ENCODE data around the gene FBLN2. TPM values are rescaled to one million over a fixed set of nuclear protein-coding genes. Genes with fewer than 3 reads are reported as not detected.

Gene FBLN2
- total RNA-seq, 1 donor = 0.73 TPM

GRCh38 chr3:13508496-13508895 is 40.4 kb upstream of the FBLN2 start:
- Histone ChIP-seq H3K4me3 (ENCODE audit: low read length) (no peak overlapping the region), H3K9me3 (ENCODE audit: low read depth, low read length) (no peaks in the 10 kb centered on the region), H3K4me1 (ENCODE audit: insufficient read depth, low read length) (no peaks in the 10 kb centered on the region), H3K27me3 (ENCODE audit: insufficient read depth, low read length) (no peaks in the 10 kb centered on the region)

- Histone ChIP-seq H3K9me3 (ENCODE audit: low read depth, low read length) (no peaks in the 10 kb centered on the region), H3K4me1 (ENCODE audit: insufficient read depth, low read length) (no peaks in the 10 kb centered on the region), H3K27me3 (ENCODE audit: insufficient read depth, low read length) (no peaks in the 10 kb centered on the region), H3K4me3 (ENCODE audit: low read length) (no peak overlapping the region)
These were observed 39.7 kb upstream of the FBLN2 start for GRCh38 chr3:13509059-13509815.

- Histone ChIP-seq H3K27me3 (ENCODE audit: insufficient read depth, low read length) (no peaks in the 10 kb centered on the region), H3K9me3 (ENCODE audit: low read depth, low read length) (no peaks in the 10 kb centered on the region), H3K4me3 (ENCODE audit: low read length) (no peak overlapping the region), H3K4me1 (ENCODE audit: insufficient read depth, low read length) (no peaks in the 10 kb centered on the region)
These were observed 39.1 kb upstream of the FBLN2 start for GRCh38 chr3:13509816-13510192.

GRCh38 chr3:13512451-13512850 is 36.5 kb upstream of the FBLN2 start:
- Histone ChIP-seq H3K27me3 (ENCODE audit: insufficient read depth, low read length) (no peaks in the 10 kb centered on the region), H3K4me3 (ENCODE audit: low read length) (no peak overlapping the region), H3K9me3 (ENCODE audit: low read depth, low read length) (no peaks in the 10 kb centered on the region), H3K4me1 (ENCODE audit: insufficient read depth, low read length) (no peaks in the 10 kb centered on the region)

GRCh38 chr3:13513051-13513912 is 35.6 kb upstream of the FBLN2 start:
- no peak overlapping the region for H3K4me3 ChIP-seq (ENCODE audit: low read length)
- no peaks in the 10 kb centered on the region for H3K27me3 ChIP-seq (ENCODE audit: insufficient read depth, low read length)
- no peaks in the 10 kb centered on the region for H3K9me3 ChIP-seq (ENCODE audit: low read depth, low read length)

GRCh38 chr3:13513913-13514517 is 34.9 kb upstream of the FBLN2 start:
- Histone ChIP-seq H3K4me3 (ENCODE audit: low read length) (no peak overlapping the region), H3K9me3 (ENCODE audit: low read depth, low read length) (no peaks in the 10 kb centered on the region), H3K27me3 (ENCODE audit: insufficient read depth, low read length) (no peaks in the 10 kb centered on the region), H3K4me1 (ENCODE audit: insufficient read depth, low read length) (no peaks in the 10 kb centered on the region)

More at GRCh38 chr3:13513051-13513912, 35.6 kb upstream of the FBLN2 start:
- H3K4me1 ChIP-seq (ENCODE audit: insufficient read depth, low read length) = no peaks in the 10 kb centered on the region

- no peaks in the 10 kb centered on the region for H3K27me3 ChIP-seq (ENCODE audit: insufficient read depth, low read length)
- H3K9me3 ChIP-seq (ENCODE audit: low read depth, low read length) = no peaks in the 10 kb centered on the region
- no peak overlapping the region for H3K4me3 ChIP-seq (ENCODE audit: low read length)
- no peaks in the 10 kb centered on the region for H3K4me1 ChIP-seq (ENCODE audit: insufficient read depth, low read length)
These were observed 34.1 kb upstream of the FBLN2 start for GRCh38 chr3:13514639-13515435.

- H3K4me1 ChIP-seq (ENCODE audit: insufficient read depth, low read length) = no peaks in the 10 kb centered on the region
- no peaks in the 10 kb centered on the region for H3K27me3 ChIP-seq (ENCODE audit: insufficient read depth, low read length)
- H3K9me3 ChIP-seq (ENCODE audit: low read depth, low read length) = no peaks in the 10 kb centered on the region
- H3K4me3 ChIP-seq (ENCODE audit: low read length) = no peak overlapping the region
These were observed 32.9 kb upstream of the FBLN2 start for GRCh38 chr3:13515786-13516759.

GRCh38 chr3:13516760-13517135 is 32.2 kb upstream of the FBLN2 start:
- no peaks in the 10 kb centered on the region for H3K27me3 ChIP-seq (ENCODE audit: insufficient read depth, low read length)

GRCh38 chr3:13517253-13517977 is 31.5 kb upstream of the FBLN2 start:
- H3K27me3 ChIP-seq (ENCODE audit: insufficient read depth, low read length) = no peaks in the 10 kb centered on the region
- no peaks in the 10 kb centered on the region for H3K9me3 ChIP-seq (ENCODE audit: low read depth, low read length)
- H3K4me3 ChIP-seq (ENCODE audit: low read length) = no peak overlapping the region
- no peaks in the 10 kb centered on the region for H3K4me1 ChIP-seq (ENCODE audit: insufficient read depth, low read length)

More at GRCh38 chr3:13516760-13517135, 32.2 kb upstream of the FBLN2 start:
- Histone ChIP-seq H3K9me3 (ENCODE audit: low read depth, low read length) (no peaks in the 10 kb centered on the region), H3K4me3 (ENCODE audit: low read length) (no peak overlapping the region), H3K4me1 (ENCODE audit: insufficient read depth, low read length) (no peaks in the 10 kb centered on the region)

GRCh38 chr3:13518516-13518953 is 30.4 kb upstream of the FBLN2 start:
- Histone ChIP-seq H3K4me3 (ENCODE audit: low read length) (no peak overlapping the region), H3K4me1 (ENCODE audit: insufficient read depth, low read length) (no peaks in the 10 kb centered on the region), H3K27me3 (ENCODE audit: insufficient read depth, low read length) (no peaks in the 10 kb centered on the region), H3K9me3 (ENCODE audit: low read depth, low read length) (no peaks in the 10 kb centered on the region)

- Histone ChIP-seq H3K27me3 (ENCODE audit: insufficient read depth, low read length) (no peaks in the 10 kb centered on the region), H3K4me3 (ENCODE audit: low read length) (no peak overlapping the region), H3K9me3 (ENCODE audit: low read depth, low read length) (no peaks in the 10 kb centered on the region), H3K4me1 (ENCODE audit: insufficient read depth, low read length) (no peaks in the 10 kb centered on the region)
These were observed 29.7 kb upstream of the FBLN2 start for GRCh38 chr3:13519006-13519791.

All from mononuclear cell (primary cell).